Endometrium (tissue), 2 donors: Measurements from ENCODE around the gene MYL7.

Source experiments
- FAIRE-seq: peaks from 2 replicates; lab custom pipeline; 2012; peaks lifted over from hg19 to GRCh38; lab: Jason Lieb, UNC
- donor health status: control.
- donor health status: control.

The MYL7 gene

DNA sequence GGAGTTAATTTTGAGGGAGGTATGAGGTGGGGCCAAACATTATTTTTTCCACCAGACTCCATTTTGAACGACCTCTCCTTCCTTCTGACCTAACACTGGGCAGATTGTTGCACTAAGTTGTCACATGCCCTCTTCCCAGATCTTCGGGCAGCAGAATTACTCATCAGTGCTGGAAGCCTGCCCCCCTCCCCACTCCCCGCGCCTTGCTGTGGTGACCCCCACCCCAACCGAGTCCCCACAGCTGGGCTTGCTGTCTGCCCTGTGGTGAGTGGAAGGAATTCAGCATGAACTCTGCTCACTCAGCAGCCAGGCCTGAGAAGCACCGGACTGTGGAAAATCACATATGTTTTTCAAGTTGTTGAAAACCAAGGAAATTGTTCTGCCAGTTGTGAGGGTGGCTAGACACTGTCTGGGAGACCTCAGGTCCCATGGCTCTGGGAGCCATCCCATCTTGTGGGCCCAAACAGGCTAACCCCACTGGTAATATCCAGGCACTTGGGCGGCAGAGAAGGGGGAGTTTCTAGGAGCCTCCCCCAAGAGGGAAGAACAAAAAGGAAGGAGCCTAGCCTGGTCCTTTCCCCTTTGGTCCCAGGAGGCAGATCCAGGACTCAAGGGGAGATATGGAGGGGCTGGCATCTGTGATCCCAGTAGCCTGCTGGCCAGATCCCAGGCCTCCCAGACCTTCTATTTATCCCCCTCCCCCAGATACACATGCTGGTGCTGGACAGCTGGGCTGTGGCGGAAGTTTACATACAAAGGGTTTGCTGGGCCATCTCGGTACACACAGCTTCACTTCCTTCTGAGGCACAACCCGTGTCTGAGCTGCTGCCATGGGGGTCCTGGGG lies 40.5 kb downstream of the MYL7 start:
- no peak for FAIRE-seq

- FAIRE-seq: no peak
Measured at GRCh38 chr7:44099669-44100068, 41.5 kb downstream of the MYL7 start.

GRCh38 chr7:44098092-44099068 lies 42.8 kb downstream of the MYL7 start:
- no peak for FAIRE-seq

DNA sequence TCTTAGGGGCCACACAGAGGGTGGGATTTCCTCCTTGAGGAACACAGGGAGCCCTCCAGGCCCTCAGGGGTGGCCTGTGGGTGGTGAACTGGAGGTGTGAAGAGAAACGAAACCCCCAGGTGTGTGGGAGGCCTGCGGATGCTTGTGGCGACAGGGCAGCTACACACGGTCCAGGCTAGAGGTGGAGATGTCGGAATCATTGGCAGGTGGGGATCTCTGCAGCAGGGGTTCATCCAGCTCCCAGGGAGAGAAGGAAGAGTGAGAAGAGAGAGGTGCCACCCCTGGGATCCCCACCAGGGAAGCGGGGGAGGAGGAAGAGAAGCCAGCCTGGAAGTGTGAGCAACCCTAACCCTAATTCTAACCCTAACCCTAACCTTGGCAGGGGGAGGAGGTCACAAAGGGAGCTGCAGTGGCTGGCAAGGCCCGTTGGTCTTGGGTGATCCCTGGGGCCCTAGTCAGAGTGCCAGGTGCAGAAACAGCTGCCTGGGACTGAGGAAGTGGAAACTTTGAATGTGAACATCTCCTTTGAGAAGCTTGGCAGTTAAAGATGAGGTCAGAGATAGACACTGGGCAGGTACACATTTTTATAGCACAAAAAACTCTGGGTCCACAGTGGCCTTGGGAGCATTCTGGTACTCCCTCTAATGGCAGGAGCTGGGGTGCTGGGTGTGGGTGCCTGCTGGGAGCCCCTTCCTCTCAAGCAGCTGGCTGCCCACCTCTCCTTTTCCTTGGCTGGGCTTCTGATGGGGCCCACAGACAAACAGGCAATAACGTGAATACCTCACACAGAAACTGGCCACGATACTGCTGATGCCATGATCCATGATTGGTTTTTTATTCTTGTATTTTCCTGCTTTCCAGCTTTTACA lies 43.8 kb downstream of the MYL7 start:
- FAIRE-seq: no peak

GRCh38 chr7:44096326-44096881 lies 44.7 kb downstream of the MYL7 start:
- no peak for FAIRE-seq

DNA sequence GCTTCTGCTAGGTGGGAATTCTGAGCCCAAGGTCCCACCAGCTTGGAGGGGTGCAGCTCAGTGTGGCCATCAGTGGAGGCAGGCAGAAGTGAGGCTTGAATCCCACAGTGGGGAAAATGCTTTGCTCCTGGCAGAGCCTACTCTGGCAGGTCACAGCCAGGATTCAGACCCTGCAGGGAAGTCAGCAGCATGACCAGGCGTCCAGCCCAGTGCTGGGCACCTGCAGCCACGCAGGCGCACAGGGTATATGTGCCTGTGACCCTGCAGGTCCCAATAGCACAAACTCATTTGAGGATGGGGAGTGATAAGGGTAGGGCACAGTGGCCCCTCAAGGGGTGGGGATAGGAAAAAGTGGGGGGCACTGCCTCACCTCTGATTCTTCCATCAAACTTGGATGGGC lies 45.4 kb downstream of the MYL7 start:
- FAIRE-seq: no peak

DNA sequence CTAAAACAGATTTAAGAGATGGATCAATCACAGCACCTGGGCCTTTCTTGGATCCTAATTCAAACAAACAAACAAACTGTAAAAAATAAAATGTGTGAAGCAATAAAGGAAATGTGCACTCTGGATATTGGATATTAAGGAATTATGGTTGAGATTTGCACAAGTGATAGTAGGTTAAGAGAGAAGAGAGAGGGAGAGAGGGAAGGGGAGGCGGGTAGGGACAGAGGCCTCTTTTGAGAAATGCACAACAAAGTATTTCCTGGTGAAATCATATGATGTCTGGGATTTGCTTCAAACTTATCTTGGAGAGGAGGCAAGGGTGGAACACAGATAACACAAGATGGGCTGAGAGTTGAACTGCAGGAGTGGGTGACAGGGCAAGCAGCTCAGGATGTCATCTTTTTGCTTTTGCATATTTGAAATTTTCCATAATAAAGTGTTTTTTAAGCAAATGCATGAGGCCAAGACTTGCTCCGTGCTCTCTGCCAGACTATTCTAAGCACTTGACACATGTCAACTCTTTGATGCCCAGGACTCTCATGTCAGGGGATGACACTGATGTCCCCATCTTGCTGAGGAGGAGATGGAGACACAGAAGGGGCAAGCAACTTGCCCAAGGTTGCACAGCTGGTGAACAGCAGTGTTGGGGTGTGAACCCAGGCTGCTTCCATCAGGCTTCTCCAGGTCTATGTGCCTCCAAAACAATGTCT lies 46.1 kb downstream of the MYL7 start:
- no peak for FAIRE-seq

GRCh38 chr7:44094365-44094764 lies 46.8 kb downstream of the MYL7 start:
- FAIRE-seq: no peak

DNA sequence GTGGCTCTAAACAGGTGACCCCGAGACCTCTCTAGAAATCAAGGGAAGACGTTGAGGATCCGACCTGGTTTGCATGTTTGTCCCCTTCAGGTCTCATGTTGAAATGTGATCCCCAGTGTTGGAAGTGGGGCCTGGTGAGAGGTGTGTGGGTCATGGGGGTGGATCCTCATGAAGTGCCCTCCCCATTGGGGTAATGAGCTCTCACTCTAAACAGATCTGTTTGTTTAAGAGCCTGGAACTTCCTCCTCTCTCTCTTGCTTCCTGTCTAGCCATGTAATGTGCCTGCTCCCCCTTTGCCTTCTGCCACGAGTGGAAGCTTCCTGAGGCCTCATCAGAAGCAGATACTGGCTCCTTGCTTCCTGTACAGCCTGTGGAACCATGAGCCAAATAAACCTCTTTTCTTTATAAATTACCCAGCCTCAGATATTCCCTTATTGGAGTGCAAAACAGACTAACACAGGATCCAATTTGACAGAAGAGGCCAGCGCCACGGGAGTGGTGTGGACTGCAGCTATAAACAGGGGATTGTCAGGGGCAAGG lies 48.0 kb downstream of the MYL7 start:
- FAIRE-seq: no peak
